MCF 10A (cell line): Measurements from ENCODE around the gene FAM217B. TPM values are rescaled to one million over a fixed set of nuclear protein-coding genes. Genes with fewer than 3 reads are reported as not detected.

Experiments
- BruUV-seq: library from RNA; stranded (reverse); fragments of 400-500 nt; replicated peaks from 2 replicates; lab custom pipeline; 2021; lab: Mats Ljungman, UMichigan
- CTCF ChIA-PET: fragments of 300-600 bp; sonication (Branson Sonifier 250); formaldehyde crosslinking; extraction: SDS; loops from one replicate; lab custom pipeline; 2021; ENCODE audit warnings: antibody characterized with exemption, inconsistent platforms; lab: Yijun Ruan, JAX
- POLR2A ChIA-PET: fragments of 300-600, 350-650 bp; sonication (Branson Sonifier 250); formaldehyde crosslinking; extraction: SDS; loops from one replicate; lab custom pipeline; 2020; ENCODE audit warnings: antibody characterized with exemption, inconsistent platforms; lab: Yijun Ruan, JAX
- DNase-seq: peaks from one replicate; pipeline ENCODE4 v3.0.0-alpha.2; 2018; ENCODE audit not compliant: unreplicated experiment
- H3K27ac Mint-ChIP-seq: one replicate; pipeline ENCODE4 v1.8.0; 2022; ENCODE audit warnings: mild to moderate bottlenecking, low read depth, mixed read lengths; ENCODE audit not compliant: unreplicated experiment
- H3K27me3 Mint-ChIP-seq: one replicate; pipeline ENCODE4 v1.8.0; 2022; ENCODE audit warnings: mixed read lengths; ENCODE audit not compliant: insufficient read depth, unreplicated experiment
- H3K36me3 Mint-ChIP-seq: one replicate; pipeline ENCODE4 v1.8.0; 2022; ENCODE audit warnings: mild to moderate bottlenecking, moderate library complexity, mixed read lengths; ENCODE audit not compliant: insufficient read depth, unreplicated experiment
- H3K4me1 Mint-ChIP-seq: one replicate; pipeline ENCODE4 v1.8.0; 2022; ENCODE audit warnings: mixed read lengths; ENCODE audit not compliant: insufficient read depth, unreplicated experiment
- H3K4me3 Mint-ChIP-seq: one replicate; pipeline ENCODE4 v1.8.0; 2022; ENCODE audit warnings: mild to moderate bottlenecking, moderate library complexity, mixed read lengths; ENCODE audit not compliant: unreplicated experiment
- H3K9me3 Mint-ChIP-seq: one replicate; pipeline ENCODE4 v1.8.0; 2022; ENCODE audit warnings: mixed read lengths; ENCODE audit not compliant: unreplicated experiment
- intact Hi-C: fragments of 100-400 bp; cut with micrococcal nuclease; formaldehyde crosslinking; loops from 2 replicates; pipeline ENCODE4 v1.14.1; 2022
- total RNA-seq: library from RNA; stranded (reverse); gene quantifications from 2 replicates; pipeline ENCODE4 v1.2.3, GENCODE V29; 2022
- TF ChIP-seq, protein P1 (sequence below): fragments of 200-600 bp; IDR thresholded peaks from one replicate; pipeline ENCODE4 v1.8.0; 2022; ENCODE audit warnings: antibody characterized with exemption, mild to moderate bottlenecking; ENCODE audit not compliant: unreplicated experiment

The FAM217B gene
- total RNA-seq, 1 experiment from 2014 or later = 5.6 TPM

DNA sequence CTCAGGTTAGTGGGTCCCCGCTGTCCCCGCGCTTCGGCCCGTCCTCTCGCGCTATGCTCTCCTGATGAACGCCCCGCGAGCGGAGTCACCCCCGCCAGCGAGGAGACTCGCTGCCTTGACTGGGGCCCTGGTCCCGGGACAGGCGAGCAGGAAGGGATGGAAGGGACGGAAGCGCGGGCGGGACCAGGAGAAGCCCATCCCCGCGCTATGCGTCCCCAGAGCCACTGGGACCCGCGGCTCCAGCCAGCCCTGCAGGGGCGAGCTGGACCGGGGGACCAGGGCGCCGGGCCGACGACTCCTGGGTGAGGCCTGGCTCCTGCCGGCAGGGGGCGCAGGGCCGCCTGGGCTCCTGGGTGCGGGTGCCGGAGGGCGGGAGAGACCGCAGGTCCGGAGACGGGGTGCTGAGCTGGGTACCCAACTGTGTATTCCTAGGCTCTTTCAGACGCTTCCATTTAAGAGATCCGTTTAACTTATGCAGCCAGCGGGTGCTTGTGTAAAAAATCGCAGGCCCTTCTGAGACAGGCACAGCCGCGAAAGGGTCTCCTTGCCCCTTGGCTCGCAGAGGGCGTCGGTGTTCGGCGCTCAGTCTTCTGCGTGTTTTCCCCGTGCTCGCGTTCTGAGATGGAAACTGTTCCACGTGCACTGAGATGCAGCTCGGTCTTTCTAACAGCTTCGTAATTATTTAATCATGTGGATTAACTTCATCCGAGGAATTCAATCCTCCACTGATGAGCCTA, 6.2 kb upstream of the FAM217B start:
- Mint-ChIP-seq H3K9me3 (no peaks in the 10 kb centered on the region), H3K4me3 (peak overlapping the region; percentile 70), H3K4me1 (peaks cover 16% of the 10 kb centered on the region), H3K27ac (no peak overlapping the region), H3K36me3 (no peaks in the 10 kb centered on the region), H3K27me3 (peaks cover 4% of the 10 kb centered on the region)
- ChIA-PET CTCF (interaction anchor here (0.5 to 4.1 kb wide), 38 partner anchors 8 to 1008 kb away, joined by 3 to 27 read pairs (median 4); no protein-coding TSS in a partner anchor), POLR2A (interaction anchor here (1.0 to 1.2 kb wide), 2 partner anchors 39 to 98 kb away, joined by 3 read pairs; no protein-coding TSS in a partner anchor)
- BruUV-seq = no TSS peak
- intact Hi-C loops = no loop called here
- peak; percentile 69 for DNase-seq
- TF ChIP-seq, protein P1, sequence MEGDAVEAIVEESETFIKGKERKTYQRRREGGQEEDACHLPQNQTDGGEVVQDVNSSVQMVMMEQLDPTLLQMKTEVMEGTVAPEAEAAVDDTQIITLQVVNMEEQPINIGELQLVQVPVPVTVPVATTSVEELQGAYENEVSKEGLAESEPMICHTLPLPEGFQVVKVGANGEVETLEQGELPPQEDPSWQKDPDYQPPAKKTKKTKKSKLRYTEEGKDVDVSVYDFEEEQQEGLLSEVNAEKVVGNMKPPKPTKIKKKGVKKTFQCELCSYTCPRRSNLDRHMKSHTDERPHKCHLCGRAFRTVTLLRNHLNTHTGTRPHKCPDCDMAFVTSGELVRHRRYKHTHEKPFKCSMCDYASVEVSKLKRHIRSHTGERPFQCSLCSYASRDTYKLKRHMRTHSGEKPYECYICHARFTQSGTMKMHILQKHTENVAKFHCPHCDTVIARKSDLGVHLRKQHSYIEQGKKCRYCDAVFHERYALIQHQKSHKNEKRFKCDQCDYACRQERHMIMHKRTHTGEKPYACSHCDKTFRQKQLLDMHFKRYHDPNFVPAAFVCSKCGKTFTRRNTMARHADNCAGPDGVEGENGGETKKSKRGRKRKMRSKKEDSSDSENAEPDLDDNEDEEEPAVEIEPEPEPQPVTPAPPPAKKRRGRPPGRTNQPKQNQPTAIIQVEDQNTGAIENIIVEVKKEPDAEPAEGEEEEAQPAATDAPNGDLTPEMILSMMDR = peak; percentile 97

DNA sequence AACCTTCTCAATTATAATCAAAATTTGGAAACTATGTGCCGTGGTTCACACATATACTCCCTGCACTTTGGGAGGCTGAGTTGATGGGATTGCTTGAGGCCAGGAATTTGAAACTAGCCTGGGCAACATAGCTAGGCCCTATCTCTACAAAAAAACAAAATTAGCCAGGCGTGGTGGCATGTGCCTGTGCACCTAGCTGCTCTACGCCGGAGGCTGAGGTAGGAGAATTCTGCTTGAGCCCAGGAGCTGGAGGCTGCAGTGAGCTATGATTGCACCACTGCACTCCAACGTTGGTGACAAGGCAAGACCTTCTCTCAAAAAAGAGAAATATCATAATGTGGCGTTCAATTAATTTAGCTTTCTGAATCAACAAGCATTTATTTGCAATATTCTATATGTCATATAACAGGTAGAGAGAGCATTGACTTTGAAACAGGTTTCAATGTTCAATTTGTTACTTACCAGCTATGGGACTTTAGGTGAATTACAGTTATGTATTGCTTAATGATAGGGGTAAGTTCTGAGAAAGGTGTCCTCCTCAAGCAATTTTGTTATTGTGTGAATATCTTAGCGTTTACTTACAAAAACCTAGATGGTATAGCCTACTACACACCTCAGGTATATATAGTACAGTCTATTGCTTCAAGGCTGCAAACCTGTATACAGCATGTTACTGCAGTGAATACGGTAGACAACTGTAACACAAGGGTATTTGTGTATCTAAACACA, 4.6 kb upstream of the FAM217B start:
- intact Hi-C loops = loop anchor here (5.0 kb wide), 1 partner anchor 153 kb away; no protein-coding TSS in a partner anchor
- H3K4me1 Mint-ChIP-seq = peaks cover 16% of the 10 kb centered on the region
- H3K4me3 Mint-ChIP-seq = no peak overlapping the region
- H3K27me3 Mint-ChIP-seq = no peaks in the 10 kb centered on the region
- H3K9me3 Mint-ChIP-seq = no peaks in the 10 kb centered on the region
- no peak overlapping the region for H3K27ac Mint-ChIP-seq
- no peaks in the 10 kb centered on the region for H3K36me3 Mint-ChIP-seq
- ChIA-PET CTCF (interaction anchor here (0.6 to 4.1 kb wide), 16 partner anchors 12 to 405 kb away, joined by 3 to 27 read pairs (median 4); no protein-coding TSS in a partner anchor), POLR2A (interaction anchor here (0.7 to 1.9 kb wide), 3 partner anchors 10 to 100 kb away, joined by 3 to 6 read pairs (median 4); no protein-coding TSS in a partner anchor)
- DNase-seq = no peak
- TF ChIP-seq, protein P1 = no peak
- BruUV-seq = no TSS peak

DNA sequence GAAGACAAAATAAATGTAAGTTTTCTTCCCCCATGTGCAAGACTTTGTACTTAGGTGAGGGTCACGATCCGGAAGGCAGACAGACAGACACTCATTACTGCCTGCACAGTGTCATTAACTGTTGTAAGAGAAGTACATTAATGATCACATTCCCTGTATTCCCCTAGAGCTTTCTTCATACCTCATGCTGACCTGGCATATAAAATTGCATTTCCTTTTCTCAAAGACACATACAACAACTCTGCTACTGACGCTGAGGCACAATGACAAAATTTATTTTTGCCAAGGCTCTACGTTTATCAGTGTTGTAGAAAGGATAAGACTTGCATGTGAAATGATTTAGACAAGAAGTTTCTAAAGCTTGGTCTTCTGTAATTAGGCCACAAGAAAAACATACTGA, 3.8 kb upstream of the FAM217B start:
- Mint-ChIP-seq H3K4me1 (peaks cover 21% of the 10 kb centered on the region), H3K9me3 (no peaks in the 10 kb centered on the region), H3K27me3 (no peaks in the 10 kb centered on the region), H3K4me3 (no peak overlapping the region), H3K27ac (no peak overlapping the region), H3K36me3 (peaks cover 6% of the 10 kb centered on the region)
- TF ChIP-seq, protein P1 = no peak
- DNase-seq = no peak
- ChIA-PET CTCF (interaction anchor here (0.5 to 4.1 kb wide), 12 partner anchors 9 to 364 kb away, joined by 3 to 27 read pairs (median 4); no protein-coding TSS in a partner anchor), POLR2A (interaction anchor here (0.6 to 1.9 kb wide), 7 partner anchors 10 to 164 kb away, joined by 3 to 6 read pairs (median 4); no protein-coding TSS in a partner anchor)
- intact Hi-C loops = loop anchor here (5.0 kb wide), 1 partner anchor 154 kb away; no protein-coding TSS in a partner anchor
- BruUV-seq = no TSS peak
